Measurements from ENCODE around the gene ARRB1. TPM values are rescaled to one million over a fixed set of nuclear protein-coding genes. Genes with fewer than 3 reads are reported as not detected.
"Not testable (repeated sequence)": the region's sequence is repeated elsewhere in the genome, so short reads cannot be mapped to it uniquely, and the experiment has no call there.

Gene ARRB1
- total and polyA plus RNA-seq, 7 donors: 3.6 to 17.3 (median 7.4) TPM

- H3K4me1 ChIP-seq: no peaks in the 10 kb centered on the region
- intact Hi-C loops (cut with DNase I): loop anchor here in 1 of 2 donors (10.0 kb wide), 1 partner anchor 236 kb away; no protein-coding TSS in a partner anchor
- no peaks in the 10 kb centered on the region for H3K36me3 ChIP-seq (ENCODE audit: insufficient read depth in 1 of 2, low read depth in 1 of 2)
- no peaks in the 10 kb centered on the region for H3K27me3 ChIP-seq (ENCODE audit: insufficient read depth in 3 of 3, low read length in 2 of 3)
- ATAC-seq: peak in 2 of 4 donors; percentile 34 to 55
- DNase-seq: no peak
- 56 to 71% (median 69%) methylated on average over 7 of the region's 7 CpGs for WGBS, 3 donors
- H3K9me3 ChIP-seq: no peaks in the 10 kb centered on the region
- H3K4me3 ChIP-seq: no peak overlapping the region
- no peak for TF ChIP-seq CTCF (IDR thresholded peaks at IDR 0.05)
- no peak overlapping the region for H3K27ac ChIP-seq
Measured at GRCh38 chr11:75380716-75381420, 29.4 kb upstream of the ARRB1 start.

- Histone ChIP-seq H3K4me1 (no peaks in the 10 kb centered on the region), H3K36me3 (ENCODE audit: insufficient read depth in 1 of 2, low read depth in 1 of 2) (no peaks in the 10 kb centered on the region), H3K27me3 (ENCODE audit: insufficient read depth in 3 of 3, low read length in 2 of 3) (no peaks in the 10 kb centered on the region), H3K4me3 (no peak overlapping the region), H3K27ac (no peak overlapping the region), H3K9me3 (no peaks in the 10 kb centered on the region)
- ATAC-seq (no peak), DNase-seq (no peak)
- 90 to 99% (median 94%) methylated on average over 2 of the region's 2 CpGs for whole genome bisulfite sequencing, 3 donors
- no peak for TF ChIP-seq CTCF (IDR thresholded peaks at IDR 0.05)
- intact Hi-C loops (cut with DNase I): loop anchor here in 1 of 2 donors (10.0 kb wide), 1 partner anchor 235 kb away; no protein-coding TSS in a partner anchor
Measured at GRCh38 chr11:75380245-75380644, 28.8 kb upstream of the ARRB1 start.

- H3K4me1 ChIP-seq; intact Hi-C loops (cut with DNase I); H3K9me3 ChIP-seq; H3K36me3 ChIP-seq (ENCODE audit: insufficient read depth in 1 of 2, low read depth in 1 of 2); H3K27me3 ChIP-seq (ENCODE audit: insufficient read depth in 3 of 3, low read length in 2 of 3); DNase-seq; H3K27ac ChIP-seq; ATAC-seq; H3K4me3 ChIP-seq: not testable (repeated sequence)
- WGBS, 3 donors: 93 to 95% (median 93%) methylated on average over 17 of the region's 17 CpGs
Measured at GRCh38 chr11:75378776-75379175, 27.3 kb upstream of the ARRB1 start.

- Histone ChIP-seq H3K4me1 (no peaks in the 10 kb centered on the region), H3K36me3 (ENCODE audit: insufficient read depth in 1 of 2, low read depth in 1 of 2) (no peaks in the 10 kb centered on the region), H3K27me3 (ENCODE audit: insufficient read depth in 3 of 3, low read length in 2 of 3) (no peaks in the 10 kb centered on the region), H3K9me3 (no peaks in the 10 kb centered on the region), H3K27ac (no peak overlapping the region), H3K4me3 (no peak overlapping the region)
- WGBS, 3 donors: 74 to 81% (median 77%) methylated on average over 9 of the region's 9 CpGs
- no peak for DNase-seq
- ATAC-seq: no peak
- no peak for TF ChIP-seq CTCF (IDR thresholded peaks at IDR 0.05)
- intact Hi-C loops (cut with DNase I): no loop called here
Measured at GRCh38 chr11:75376175-75376574, 24.7 kb upstream of the ARRB1 start.

DNA sequence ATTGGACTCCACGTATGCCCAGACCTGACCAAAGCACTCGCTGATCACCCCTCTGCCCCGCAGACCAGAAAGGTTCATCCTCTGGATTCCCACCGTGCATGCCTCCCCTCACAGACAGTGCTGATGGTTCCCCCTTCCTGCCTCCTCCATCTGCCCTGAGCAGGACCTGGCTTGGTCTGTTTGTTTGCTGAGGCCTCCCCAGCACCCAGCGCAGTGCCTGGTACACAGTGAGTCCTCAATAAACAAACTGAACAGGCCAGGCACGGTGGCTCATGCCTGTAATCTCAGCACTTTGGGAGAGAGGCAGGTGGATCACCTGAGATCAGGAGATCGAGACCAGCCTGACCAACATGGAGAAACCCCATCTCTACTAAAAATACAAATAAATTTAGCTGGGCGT, 24.2 kb upstream of the ARRB1 start:
- no peaks in the 10 kb centered on the region for H3K9me3 ChIP-seq
- TF ChIP-seq CTCF (IDR thresholded peaks at IDR 0.05): no peak
- ATAC-seq (no peak), DNase-seq (no peak)
- no peak overlapping the region for H3K4me3 ChIP-seq
- H3K27ac ChIP-seq: no peak overlapping the region
- no peaks in the 10 kb centered on the region for H3K27me3 ChIP-seq (ENCODE audit: insufficient read depth in 3 of 3, low read length in 2 of 3)
- H3K4me1 ChIP-seq: no peaks in the 10 kb centered on the region
- intact Hi-C loops (cut with DNase I): no loop called here
- WGBS, 3 donors: 88 to 93% (median 91%) methylated on average over 8 of the region's 8 CpGs
- H3K36me3 ChIP-seq (ENCODE audit: insufficient read depth in 1 of 2, low read depth in 1 of 2): no peaks in the 10 kb centered on the region

All from psoas muscle (tissue), 8 donors.